AG10803 (cell line): Measurements from ENCODE around the gene DYNC1I1.
"Not testable (repeated sequence)": the region's sequence is repeated elsewhere in the genome, so short reads cannot be mapped to it uniquely, and the experiment has no call there.

Experiments
- DNase-seq: peaks from one replicate; pipeline ENCODE4 v3.0.0; 2010; ENCODE audit warnings: low read depth
- H3K4me3 ChIP-seq: 2 replicates; pipeline ENCODE4 v1.5.1; 2011; ENCODE audit warnings: mild to moderate bottlenecking, low read length, control low read depth
- CTCF ChIP-seq: conservative IDR thresholded peaks from 2 replicates; pipeline ENCODE4 v1.5.1; 2011; ENCODE audit warnings: mild to moderate bottlenecking, low read length, control low read depth, inconsistent platforms

The DYNC1I1 gene

GRCh38 chr7:95929710-95930280 is 157.4 kb downstream of the DYNC1I1 start:
- TF ChIP-seq CTCF, result no peak
- no peak for DNase-seq
- no peak overlapping the region for H3K4me3 ChIP-seq

- TF ChIP-seq CTCF, result no peak
- no peak for DNase-seq
- H3K4me3 ChIP-seq, result no peak overlapping the region
These were observed 159.3 kb downstream of the DYNC1I1 start for GRCh38 chr7:95931460-95932232.

- no peak overlapping the region for H3K4me3 ChIP-seq
- TF ChIP-seq CTCF, result no peak
- no peak for DNase-seq
These were observed 161.3 kb downstream of the DYNC1I1 start for GRCh38 chr7:95933618-95934017.

GRCh38 chr7:95944867-95945266 is 172.5 kb downstream of the DYNC1I1 start:
- DNase-seq, H3K4me3 ChIP-seq: not testable (repeated sequence)

- no peak for TF ChIP-seq CTCF
- peak; percentile 52 for DNase-seq
- H3K4me3 ChIP-seq, result no peak overlapping the region
These were observed 178.3 kb downstream of the DYNC1I1 start for GRCh38 chr7:95950698-95951097.

- no peak overlapping the region for H3K4me3 ChIP-seq
- no peak for DNase-seq
- TF ChIP-seq CTCF, result no peak
These were observed 179.2 kb downstream of the DYNC1I1 start for GRCh38 chr7:95951531-95951930.

- no peak overlapping the region for H3K4me3 ChIP-seq
- no peak for TF ChIP-seq CTCF
- no peak for DNase-seq
These were observed 179.8 kb downstream of the DYNC1I1 start for GRCh38 chr7:95951997-95952795.
